ENCODE data around the gene MDFIC.

The MDFIC gene

GRCh38 chr7:115010441-115010820, 88.5 kb downstream of the MDFIC start:
- H3K27me3 ChIP-seq (ENCODE audit: insufficient read depth, low read length, poor library complexity, severe bottlenecking), result no peaks in the 10 kb centered on the region
- H4K20me1 ChIP-seq (ENCODE audit: insufficient read depth, low read length, poor library complexity, severe bottlenecking), result no peaks in the 10 kb centered on the region
- H3K9me3 ChIP-seq (ENCODE audit: insufficient read depth, low read depth, low read length), result no peaks in the 10 kb centered on the region
- H3K4me2 ChIP-seq (ENCODE audit: low read depth, low read length, poor library complexity, severe bottlenecking), result no peak overlapping the region
- no peaks in the 10 kb centered on the region for H3K9me2 ChIP-seq (replicated peaks; ENCODE audit: low read depth, low read length)
- no peak overlapping the region for H2AFZ ChIP-seq (ENCODE audit: low read length)
- no peaks in the 10 kb centered on the region for H3K79me2 ChIP-seq (ENCODE audit: insufficient read depth, low read length)
- no peaks in the 10 kb centered on the region for H3F3A ChIP-seq (ENCODE audit: low read depth)
- no peaks in the 10 kb centered on the region for H3K4me1 ChIP-seq (ENCODE audit: insufficient read depth, low read length, poor library complexity, severe bottlenecking)
- TF ChIP-seq EZH2phosphoT487 (IDR thresholded peaks at IDR 0.05; ENCODE audit: borderline replicate concordance) (no peak), CTCF (conservative IDR thresholded peaks at IDR 0.05; ENCODE audit: low read length) (no peak)
- H3K9ac ChIP-seq (ENCODE audit: low read depth, low read length, poor library complexity, severe bottlenecking), result no peak overlapping the region
- no peaks in the 10 kb centered on the region for H3K36me3 ChIP-seq (ENCODE audit: insufficient read depth, low read length)
- H3K4me3 ChIP-seq (ENCODE audit: low read length, poor library complexity, severe bottlenecking), result no peak overlapping the region

- TF ChIP-seq CTCF (conservative IDR thresholded peaks at IDR 0.05; ENCODE audit: low read length) (no peak), EZH2phosphoT487 (IDR thresholded peaks at IDR 0.05; ENCODE audit: borderline replicate concordance) (no peak)
- no peaks in the 10 kb centered on the region for H3K9me3 ChIP-seq (ENCODE audit: insufficient read depth, low read depth, low read length)
- no peak overlapping the region for H3K4me2 ChIP-seq (ENCODE audit: low read depth, low read length, poor library complexity, severe bottlenecking)
- no peaks in the 10 kb centered on the region for H3F3A ChIP-seq (ENCODE audit: low read depth)
- no peaks in the 10 kb centered on the region for H4K20me1 ChIP-seq (ENCODE audit: insufficient read depth, low read length, poor library complexity, severe bottlenecking)
- no peak overlapping the region for H3K9ac ChIP-seq (ENCODE audit: low read depth, low read length, poor library complexity, severe bottlenecking)
- H3K79me2 ChIP-seq (ENCODE audit: insufficient read depth, low read length), result no peaks in the 10 kb centered on the region
- no peak overlapping the region for H2AFZ ChIP-seq (ENCODE audit: low read length)
- H3K27me3 ChIP-seq (ENCODE audit: insufficient read depth, low read length, poor library complexity, severe bottlenecking), result no peaks in the 10 kb centered on the region
- no peaks in the 10 kb centered on the region for H3K4me1 ChIP-seq (ENCODE audit: insufficient read depth, low read length, poor library complexity, severe bottlenecking)
- no peaks in the 10 kb centered on the region for H3K36me3 ChIP-seq (ENCODE audit: insufficient read depth, low read length)
- H3K4me3 ChIP-seq (ENCODE audit: low read length, poor library complexity, severe bottlenecking), result no peak overlapping the region
- H3K9me2 ChIP-seq (replicated peaks; ENCODE audit: low read depth, low read length), result no peaks in the 10 kb centered on the region
These were observed 92.0 kb downstream of the MDFIC start for GRCh38 chr7:115013886-115014285.

- TF ChIP-seq EZH2phosphoT487 (IDR thresholded peaks at IDR 0.05; ENCODE audit: borderline replicate concordance) (no peak), CTCF (conservative IDR thresholded peaks at IDR 0.05; ENCODE audit: low read length) (no peak)
- H3K9me3 ChIP-seq (ENCODE audit: insufficient read depth, low read depth, low read length), result no peaks in the 10 kb centered on the region
- H3K79me2 ChIP-seq (ENCODE audit: insufficient read depth, low read length), result no peaks in the 10 kb centered on the region
- no peaks in the 10 kb centered on the region for H3K4me1 ChIP-seq (ENCODE audit: insufficient read depth, low read length, poor library complexity, severe bottlenecking)
- no peak overlapping the region for H3K4me3 ChIP-seq (ENCODE audit: low read length, poor library complexity, severe bottlenecking)
- H3K27me3 ChIP-seq (ENCODE audit: insufficient read depth, low read length, poor library complexity, severe bottlenecking), result no peaks in the 10 kb centered on the region
- no peaks in the 10 kb centered on the region for H3F3A ChIP-seq (ENCODE audit: low read depth)
- H3K9me2 ChIP-seq (replicated peaks; ENCODE audit: low read depth, low read length), result no peaks in the 10 kb centered on the region
- no peak overlapping the region for H3K9ac ChIP-seq (ENCODE audit: low read depth, low read length, poor library complexity, severe bottlenecking)
- no peak overlapping the region for H2AFZ ChIP-seq (ENCODE audit: low read length)
- H3K4me2 ChIP-seq (ENCODE audit: low read depth, low read length, poor library complexity, severe bottlenecking), result no peak overlapping the region
- no peaks in the 10 kb centered on the region for H4K20me1 ChIP-seq (ENCODE audit: insufficient read depth, low read length, poor library complexity, severe bottlenecking)
- no peaks in the 10 kb centered on the region for H3K36me3 ChIP-seq (ENCODE audit: insufficient read depth, low read length)
These were observed 92.9 kb downstream of the MDFIC start for GRCh38 chr7:115014794-115015193.

All from Loucy (cell line).